ENCODE results near the gene GULP1.

Gene GULP1

GRCh38 chr2:188322569-188323551, 31.2 kb downstream of the GULP1 start:
- peak; percentile 69 for DNase-seq (ENCODE audit: low read depth)

- DNase-seq (ENCODE audit: low read depth), result peak; percentile 50
These were observed 32.4 kb downstream of the GULP1 start for GRCh38 chr2:188324067-188324466.

DNA sequence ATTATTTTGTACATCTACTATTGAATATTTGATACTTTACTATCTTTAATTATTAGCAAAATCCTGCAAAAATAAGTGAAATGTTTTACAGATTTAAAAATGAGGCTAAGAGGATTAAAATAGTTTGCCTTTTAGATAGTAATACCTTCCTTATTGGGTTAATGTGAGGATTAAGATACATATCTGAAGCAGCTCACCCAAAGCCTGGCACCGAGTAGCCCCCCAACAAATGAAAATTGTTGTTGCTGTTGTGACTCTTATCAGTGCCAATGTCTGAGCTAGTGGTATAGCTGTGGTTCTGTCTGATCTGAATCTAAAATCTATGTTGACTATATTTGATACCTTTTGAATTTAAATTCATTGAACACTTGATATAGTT, 34.6 kb downstream of the GULP1 start:
- no peak for DNase-seq (ENCODE audit: low read depth)

GRCh38 chr2:188326669-188327301, 35.1 kb downstream of the GULP1 start:
- no peak for DNase-seq (ENCODE audit: low read depth)

DNA sequence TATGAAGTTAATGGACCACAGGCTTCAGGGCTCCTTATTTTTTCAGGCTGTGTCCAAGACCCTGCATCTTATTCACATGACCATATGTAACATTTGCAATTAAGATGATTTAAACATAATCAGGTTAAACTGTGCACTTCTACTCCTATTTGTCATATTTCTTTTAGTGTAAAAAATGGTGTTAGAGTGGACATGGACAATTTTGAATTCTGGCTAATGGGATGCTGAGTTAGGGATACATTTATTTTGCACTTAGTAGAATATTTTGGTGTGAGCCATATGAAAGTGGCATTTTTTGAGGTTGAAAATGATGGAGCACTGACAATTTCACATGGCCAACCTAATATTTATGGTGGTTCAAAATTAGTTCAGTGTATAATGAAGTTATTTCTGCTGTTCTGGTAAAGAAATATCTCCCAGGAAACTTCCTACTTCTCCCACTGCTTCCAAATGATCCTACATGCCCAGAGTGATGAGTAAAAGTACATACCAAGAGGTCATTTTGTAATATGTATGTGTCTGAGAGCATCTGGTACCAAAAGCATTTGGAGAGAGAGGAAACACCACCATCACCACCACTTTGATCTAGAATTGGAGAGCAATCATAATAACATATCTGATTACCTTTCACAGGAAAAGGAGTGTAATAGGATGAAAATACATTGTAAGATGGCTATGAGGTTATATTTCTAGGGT, 36.0 kb downstream of the GULP1 start:
- DNase-seq (ENCODE audit: low read depth), result no peak

GRCh38 chr2:188328419-188328818, 36.7 kb downstream of the GULP1 start:
- no peak for DNase-seq (ENCODE audit: low read depth)

DNA sequence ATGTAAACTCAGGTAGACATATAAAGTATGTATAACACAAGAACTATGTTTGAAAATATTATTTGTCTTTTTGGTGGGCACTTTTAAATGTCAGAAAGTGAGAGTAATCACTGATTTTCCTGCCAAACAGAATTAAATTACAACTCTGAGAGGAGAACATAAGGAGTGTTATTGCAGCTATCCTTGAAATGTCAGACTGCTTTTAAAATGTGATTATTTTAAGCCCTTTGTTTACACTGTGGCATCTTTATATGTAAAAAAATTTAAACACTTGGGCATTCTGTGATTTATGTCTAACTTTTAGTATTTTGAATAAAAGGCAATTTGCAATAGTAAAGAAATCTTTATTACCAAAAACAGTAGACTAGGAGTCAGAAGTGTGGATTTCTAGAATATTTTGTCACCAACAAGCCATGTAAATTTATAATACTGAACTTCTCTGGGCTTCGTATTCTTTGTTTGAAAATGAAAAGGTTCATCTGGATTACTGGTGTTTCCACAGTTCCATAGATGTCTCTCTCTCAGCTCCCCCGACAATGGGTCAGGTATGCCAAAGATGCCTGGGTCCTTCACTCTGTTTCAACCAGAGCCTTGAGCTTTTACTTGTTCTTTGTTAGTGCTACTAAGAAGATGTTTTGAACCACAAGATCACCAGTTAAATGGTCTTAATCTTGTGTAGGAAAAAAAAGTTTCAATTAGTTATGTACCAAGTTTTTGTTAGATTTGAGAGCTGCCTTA, 38.8 kb downstream of the GULP1 start:
- no peak for DNase-seq (ENCODE audit: low read depth)

DNA sequence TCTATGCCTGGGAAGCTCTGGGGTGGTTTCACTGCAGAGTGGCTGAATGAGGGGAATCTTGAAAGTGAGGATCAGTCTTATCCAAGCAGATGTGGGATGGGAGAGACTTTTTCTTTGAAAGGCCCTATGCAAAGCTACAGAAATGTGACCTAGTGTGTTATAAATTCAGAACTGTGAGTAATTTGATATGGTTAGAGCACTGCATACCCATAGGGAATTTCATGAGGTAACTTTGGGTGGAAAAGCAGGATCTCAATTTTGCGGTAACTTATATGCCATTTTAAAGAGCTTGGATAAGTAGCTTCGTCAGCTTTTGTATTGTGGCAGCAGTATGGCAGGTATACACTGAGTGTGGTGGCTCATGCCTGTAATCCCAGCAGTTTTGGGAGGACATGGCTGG, 40.9 kb downstream of the GULP1 start:
- DNase-seq (ENCODE audit: low read depth), result no peak

DNA sequence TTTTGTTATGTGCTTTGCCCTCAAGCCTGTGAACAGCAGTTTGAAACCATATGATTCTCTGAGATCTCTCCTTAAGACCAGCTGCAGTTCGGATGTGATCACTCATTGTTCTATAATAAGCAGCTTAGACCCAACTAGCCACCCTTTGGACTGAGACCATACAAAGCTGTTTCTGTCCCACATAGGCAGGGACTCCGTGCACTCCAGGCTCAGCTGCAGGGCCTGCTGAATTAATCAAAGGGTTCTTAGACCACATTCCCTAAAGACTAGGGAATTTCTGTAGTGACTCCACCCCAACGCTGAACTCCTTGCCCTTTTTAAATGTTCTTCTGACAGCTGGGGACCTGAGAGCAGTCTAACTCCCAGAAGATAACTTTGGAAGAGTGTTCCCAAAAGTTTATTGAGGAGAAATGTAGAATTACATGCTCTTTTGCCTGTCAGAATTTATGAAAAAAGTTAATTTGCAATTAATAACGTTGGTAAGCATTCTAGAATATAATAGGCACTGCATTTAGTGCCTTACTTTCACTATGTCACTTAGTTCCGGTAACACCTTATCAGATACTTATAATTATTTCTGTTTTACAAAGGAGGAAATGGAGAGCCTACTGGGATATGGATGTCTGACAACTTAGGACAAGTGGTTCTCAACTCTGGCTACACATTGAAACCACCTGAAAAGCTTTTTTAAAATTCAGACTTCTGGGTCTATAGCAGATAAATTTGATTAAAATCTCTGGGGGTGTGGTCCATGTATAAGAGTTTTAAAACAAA, 42.3 kb downstream of the GULP1 start:
- no peak for DNase-seq (ENCODE audit: low read depth)

GRCh38 chr2:188338463-188338862, 46.8 kb downstream of the GULP1 start:
- no peak for DNase-seq (ENCODE audit: low read depth)

GRCh38 chr2:188340257-188340656, 48.6 kb downstream of the GULP1 start:
- DNase-seq (ENCODE audit: low read depth), result no peak

GRCh38 chr2:188345020-188345419, 53.3 kb downstream of the GULP1 start:
- DNase-seq (ENCODE audit: low read depth), result no peak

- no peak for DNase-seq (ENCODE audit: low read depth)
These were observed 53.8 kb downstream of the GULP1 start for GRCh38 chr2:188345426-188345825.

- no peak for DNase-seq (ENCODE audit: low read depth)
These were observed 54.3 kb downstream of the GULP1 start for GRCh38 chr2:188345831-188346458.

GRCh38 chr2:188349019-188349418, 57.3 kb downstream of the GULP1 start:
- no peak for DNase-seq (ENCODE audit: low read depth)

DNA sequence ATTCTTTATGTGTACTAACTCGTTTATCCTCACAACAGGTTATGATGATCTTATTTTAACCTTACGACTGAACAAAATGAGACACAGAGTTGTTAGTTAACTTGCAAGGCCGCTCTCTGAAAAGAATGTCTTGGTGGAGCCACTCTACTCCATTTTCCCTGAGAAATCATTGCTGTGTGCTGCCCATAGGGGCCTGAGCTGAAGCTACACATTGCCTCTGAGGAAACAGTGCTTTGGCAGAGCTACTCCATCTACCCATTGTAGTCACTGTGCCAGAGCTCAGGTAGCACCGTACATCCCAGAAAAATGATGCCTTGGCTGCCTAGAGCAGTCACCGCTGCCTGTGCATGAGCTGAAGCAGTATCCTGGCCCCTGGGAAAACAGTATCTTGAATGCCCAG, 61.6 kb downstream of the GULP1 start:
- DNase-seq (ENCODE audit: low read depth), result no peak

DNA sequence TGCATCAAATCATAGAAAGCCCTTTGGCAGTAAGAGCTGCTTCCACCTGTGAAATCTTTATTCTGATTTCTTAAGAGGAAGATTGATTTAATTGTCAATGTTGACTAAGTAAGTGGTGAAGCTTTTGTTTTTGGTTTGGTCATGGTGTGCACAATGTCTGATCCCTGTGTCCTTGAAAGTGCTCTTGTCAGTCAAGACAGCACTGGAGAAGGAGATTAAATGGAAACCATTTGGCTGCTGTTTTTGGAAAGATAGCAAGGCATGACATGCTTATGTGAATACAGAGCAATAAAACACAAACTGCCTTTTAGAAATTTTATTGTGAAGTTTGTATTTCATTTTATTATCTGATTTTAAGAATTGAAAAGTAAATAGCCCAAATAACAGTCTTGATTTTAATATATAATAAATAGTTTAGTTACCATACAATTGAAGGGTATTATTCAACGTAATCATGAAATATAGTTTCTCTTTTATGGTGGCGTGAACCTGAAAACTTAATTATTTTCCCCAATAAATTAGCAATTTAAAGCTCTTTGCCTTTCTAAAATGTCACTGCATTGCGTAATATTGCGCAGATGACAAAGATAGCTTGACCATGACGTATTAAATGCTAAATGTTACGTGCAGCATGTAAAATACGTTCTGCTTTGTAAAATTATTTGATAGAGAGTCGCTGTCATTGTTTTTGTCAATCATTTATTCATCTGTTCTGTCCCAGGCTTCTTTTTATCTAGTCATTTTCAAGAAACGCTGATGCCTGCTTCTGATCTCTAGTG, 69.0 kb downstream of the GULP1 start:
- no peak for DNase-seq (ENCODE audit: low read depth)

DNA sequence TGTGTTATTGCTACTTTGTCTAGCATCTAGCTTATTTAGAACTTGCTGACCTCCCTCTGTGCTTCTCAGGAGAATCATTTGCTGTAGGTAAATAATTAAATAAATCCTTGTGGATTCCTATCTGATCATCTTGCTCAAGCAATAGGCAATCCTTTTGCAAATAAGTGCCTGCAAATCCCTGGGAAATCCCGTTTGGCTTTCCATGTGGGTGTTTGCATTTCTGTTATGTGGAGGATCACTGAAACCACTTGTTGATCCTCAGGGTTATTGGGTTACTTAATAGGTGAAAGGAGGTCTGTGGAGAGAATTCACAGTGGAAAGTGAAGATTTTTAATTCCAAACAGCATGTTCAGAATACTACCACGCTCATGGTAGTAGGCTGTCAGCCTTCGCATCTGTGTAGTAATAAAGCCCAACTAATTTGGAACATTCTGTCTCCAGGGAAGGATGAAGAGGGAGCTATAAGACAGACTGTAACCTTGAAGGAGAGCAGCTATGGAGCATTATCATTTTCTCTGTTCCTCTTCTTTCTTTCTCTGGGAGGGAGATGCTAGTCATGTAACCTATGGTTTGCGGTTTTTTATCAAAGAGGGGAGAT, 72.5 kb downstream of the GULP1 start:
- no peak for DNase-seq (ENCODE audit: low read depth)

GRCh38 chr2:188365058-188365641, 73.5 kb downstream of the GULP1 start:
- no peak for DNase-seq (ENCODE audit: low read depth)

Measured in ELR (cell line).